Limb (tissue), 2 donors: Measurements from ENCODE around the gene CSTA.

Experiments used
- DNase-seq, 2 donors: peaks; one replicate each; pipeline ENCODE4 v3.0.0-alpha.2; 2016; ENCODE audit errors: extremely low spot score in 2 of 2

Gene CSTA

DNA sequence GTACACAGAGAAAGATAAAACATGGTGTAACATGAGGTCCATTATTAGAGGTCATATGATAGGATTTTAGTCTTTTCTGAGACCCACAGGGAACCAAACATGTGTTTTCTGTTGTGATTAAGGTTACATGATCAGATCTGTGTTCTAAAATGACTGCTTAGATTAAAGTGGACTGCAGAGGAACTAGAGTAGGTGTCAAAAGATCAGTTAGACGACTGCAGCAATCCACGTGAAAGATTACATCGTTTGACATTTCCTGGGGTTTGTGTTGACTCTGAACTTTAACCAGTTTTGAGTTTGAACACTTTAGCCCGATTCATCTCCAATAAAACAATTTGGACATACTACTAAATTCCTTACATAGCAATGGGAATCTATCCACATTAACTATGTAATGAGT is 52.9 kb downstream of the CSTA start:
- no peak for DNase-seq

- peak; percentile 92 for DNase-seq
Measured at GRCh38 chr3:122382888-122383666, 58.0 kb downstream of the CSTA start, which contains the start of gene MIX23. TSS of gene MIX23 (minus strand) at chr3:122383231. CDS start at chr3:122383224, 7 bp downstream.

DNA sequence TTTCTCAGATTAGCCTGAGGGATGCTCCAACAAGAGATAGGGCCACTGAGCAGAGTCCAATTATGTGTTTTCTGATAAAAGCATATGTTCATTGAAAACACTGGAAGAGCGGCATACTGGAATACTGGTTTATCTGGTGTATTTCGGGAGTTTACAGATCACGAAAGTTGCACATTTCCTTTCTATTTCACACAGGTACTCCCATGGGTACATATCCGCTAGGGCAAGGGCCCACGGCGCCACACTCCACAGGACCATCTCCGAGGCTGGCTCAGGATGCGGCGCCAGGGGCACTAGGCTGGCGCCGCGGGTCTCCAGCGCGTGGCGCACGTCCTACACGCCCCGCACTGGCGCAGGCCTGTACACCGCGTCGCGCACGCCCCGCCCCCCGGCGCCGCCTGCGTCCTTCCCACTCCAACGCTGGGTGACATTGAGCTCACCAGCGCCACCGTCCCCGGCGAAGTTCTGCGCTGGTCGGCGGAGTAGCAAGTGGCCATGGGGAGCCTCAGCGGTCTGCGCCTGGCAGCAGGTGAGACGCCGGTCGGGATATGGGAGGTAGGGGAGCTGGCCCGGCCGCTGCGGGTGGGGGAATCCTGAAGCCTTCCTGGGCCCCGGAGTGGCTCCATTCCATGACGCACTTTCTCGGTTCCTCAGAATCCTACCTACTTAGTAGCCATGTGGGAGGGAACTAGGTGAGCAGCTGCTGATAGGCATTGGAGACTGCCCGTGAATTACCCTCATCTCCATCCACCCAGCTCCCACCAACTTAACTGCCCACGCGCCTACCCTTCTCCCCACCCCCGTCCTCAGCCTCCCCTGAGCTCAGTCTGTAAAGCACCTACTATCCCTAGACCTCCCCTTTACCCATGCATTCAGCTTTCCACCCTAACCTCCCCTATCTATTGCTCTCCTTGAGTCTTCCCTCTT is 59.0 kb downstream of the CSTA start, which contains the start of gene FAM162A:
TSS of gene FAM162A (plus strand) at position 412 of the 927 bp plus-strand sequence. CDS start at position 496, 84 bp downstream.
- DNase-seq: peak; percentile 93 to 96

- DNase-seq: no peak
Measured at GRCh38 chr3:122387709-122388108, 62.7 kb downstream of the CSTA start.

- DNase-seq: no peak
Measured at GRCh38 chr3:122389197-122389596, 64.1 kb downstream of the CSTA start.

DNA sequence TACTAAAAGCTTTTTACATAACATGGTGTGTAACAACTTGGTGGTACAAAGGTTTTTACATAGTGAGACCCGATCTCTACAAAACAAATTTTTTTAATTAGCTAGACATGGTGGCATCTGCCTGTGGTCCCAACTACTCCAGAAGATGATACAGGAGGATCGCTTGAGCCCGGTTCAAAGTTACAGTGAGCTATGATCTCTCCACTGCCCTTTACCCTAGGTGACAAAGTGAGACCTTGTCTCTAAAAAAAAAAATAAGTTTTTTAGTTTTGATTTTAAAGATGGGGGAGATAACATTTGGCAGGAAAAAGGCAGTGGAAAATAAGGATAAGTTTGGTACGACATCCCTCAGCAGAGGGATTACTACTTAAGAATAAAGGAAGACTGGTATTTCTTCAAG is 64.8 kb downstream of the CSTA start:
- no peak for DNase-seq

DNA sequence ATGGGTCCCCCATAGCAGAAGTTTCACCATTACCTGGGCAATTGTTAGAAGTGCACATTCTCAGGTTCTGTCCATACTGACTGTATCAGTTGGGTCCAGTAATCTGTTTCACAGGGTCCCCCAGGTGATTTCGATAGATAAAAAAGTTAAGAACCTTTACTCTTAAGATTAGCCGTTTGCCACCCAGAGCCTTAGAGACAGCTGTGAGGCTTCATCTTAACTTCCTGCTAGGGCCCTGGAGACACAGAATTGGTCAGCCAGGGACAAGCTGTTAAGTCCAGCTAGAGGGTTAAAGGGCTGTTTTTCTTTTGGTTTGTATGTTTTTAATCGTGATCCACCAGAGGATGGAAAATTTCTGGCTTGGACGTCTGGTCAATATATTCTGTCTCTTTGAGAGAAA is 65.6 kb downstream of the CSTA start:
- DNase-seq: no peak
